ENCODE results near the gene MAN2B2. TPM values are rescaled to one million over a fixed set of nuclear protein-coding genes. Genes with fewer than 3 reads are reported as not detected.

The MAN2B2 gene
- 7.4 to 13.2 TPM (median 8.0 TPM) in 3 replicates for polyA plus RNA-seq
- polyA plus RNA-seq (2011; ENCODE audit: low read depth), result 7.1 TPM
- polyA plus RNA-seq (2011; cell fraction: cytosol; rRNA removed), result 4.8 and 6.4 TPM in 2 replicates
- polyA plus RNA-seq (2011; cell fraction: nucleus; rRNA removed), result 29.7 and 29.9 TPM in 2 replicates
- 8.4 and 14.1 TPM in 2 replicates for polyA plus RNA-seq (2012; ENCODE audit: low replicate concordance)
- polyA minus RNA-seq, result 13.0 to 33.8 TPM (median 13.2 TPM) in 3 replicates
- 26.3 TPM for polyA minus RNA-seq (2011; cell fraction: cytosol; rRNA and poly(A)+ RNA removed)
- polyA minus RNA-seq (2011; cell fraction: nucleus; rRNA and poly(A)+ RNA removed), result 42.7 and 50.0 TPM in 2 replicates

- Histone ChIP-seq H3K36me3 (ENCODE audit: control insufficient read depth in 2 of 2, extremely low read depth in 1 of 2, insufficient read depth in 2 of 2, low read length in 2 of 2) (peaks cover 0 to 12% of the 10 kb centered on the region in 2 experiments), H3K4me2 (ENCODE audit: control insufficient read depth, extremely low read depth, insufficient read depth, low read depth, low read length) (peak within 1 kb of the TSS; percentile 93), H3K4me3 (ENCODE audit: control insufficient read depth in 2 of 3, extremely low read depth in 1 of 3, insufficient read depth in 2 of 3, low read depth in 1 of 3, low read length in 3 of 3) (peak within 1 kb of the TSS; percentile 81 to 94 (median 86)), H3K4me1 (ENCODE audit: control insufficient read depth, extremely low read depth, insufficient read depth, low read length) (peaks cover 9% of the 10 kb centered on the region), H3K79me2 (ENCODE audit: control insufficient read depth, insufficient read depth, low read length) (no peaks in the 10 kb centered on the region), H4K20me1 (ENCODE audit: control insufficient read depth, extremely low read depth, insufficient read depth, low read length) (no peaks in the 10 kb centered on the region), H3K27ac (ENCODE audit: control insufficient read depth, insufficient read depth, low read length) (peak within 1 kb of the TSS; percentile 31), H3K9me3 (ENCODE audit: control insufficient read depth, low read depth, low read length) (no peaks in the 10 kb centered on the region), H3K9me1 (ENCODE audit: control insufficient read depth, extremely low read depth, insufficient read depth, low read length) (no peaks in the 10 kb centered on the region), H3K27me3 (ENCODE audit: control insufficient read depth, extremely low read depth, insufficient read depth, low read length) (no peaks in the 10 kb centered on the region), H2AFZ (ENCODE audit: control insufficient read depth, low read length) (peak within 1 kb of the TSS; percentile 96), H3K9ac (ENCODE audit: control insufficient read depth, extremely low read depth, insufficient read depth, low read length) (peak within 1 kb of the TSS; percentile 75)
- TF ChIP-seq EZH2 (IDR thresholded peaks at IDR 0.05; ENCODE audit: low read length), result no peak
- no peak for TF ChIP-seq CTCF (optimal IDR thresholded peaks at IDR 0.05 in 1 of 3, IDR thresholded peaks at IDR 0.05 in 1 of 3, conservative IDR thresholded peaks at IDR 0.05 in 1 of 3; ENCODE audit: extremely low read depth in 1 of 3, insufficient read depth in 2 of 3, low read length in 3 of 3)
- dilution Hi-C loops (cut with MboI; ENCODE audit: extremely low pct_ligation_motif_present, low sequenced_read_pairs), result no loop called here
- FAIRE-seq (no peak), DNase-seq (ENCODE audit: low read depth, low spot score) (no peak)
Measured at GRCh38 chr4:6574747-6575502, at the start of gene MAN2B2. TSS of gene MAN2B2 (plus strand) at chr4:6575189. CDS start at chr4:6575211, 22 bp downstream.

- Histone ChIP-seq H3K9me1 (ENCODE audit: control insufficient read depth, extremely low read depth, insufficient read depth, low read length) (no peaks in the 10 kb centered on the region), H3K27ac (ENCODE audit: control insufficient read depth, insufficient read depth, low read length) (no peak overlapping the region), H2AFZ (ENCODE audit: control insufficient read depth, low read length) (no peak overlapping the region), H3K9ac (ENCODE audit: control insufficient read depth, extremely low read depth, insufficient read depth, low read length) (no peak overlapping the region), H3K4me2 (ENCODE audit: control insufficient read depth, extremely low read depth, insufficient read depth, low read depth, low read length) (no peak overlapping the region), H3K36me3 (ENCODE audit: control insufficient read depth in 2 of 2, extremely low read depth in 1 of 2, insufficient read depth in 2 of 2, low read length in 2 of 2) (no peaks in the 10 kb centered on the region), H3K27me3 (ENCODE audit: control insufficient read depth, extremely low read depth, insufficient read depth, low read length) (no peaks in the 10 kb centered on the region), H3K9me3 (ENCODE audit: control insufficient read depth, low read depth, low read length) (no peaks in the 10 kb centered on the region), H3K4me1 (ENCODE audit: control insufficient read depth, extremely low read depth, insufficient read depth, low read length) (no peaks in the 10 kb centered on the region), H3K79me2 (ENCODE audit: control insufficient read depth, insufficient read depth, low read length) (no peaks in the 10 kb centered on the region), H3K4me3 (ENCODE audit: control insufficient read depth in 2 of 3, extremely low read depth in 1 of 3, insufficient read depth in 2 of 3, low read depth in 1 of 3, low read length in 3 of 3) (no peak overlapping the region), H4K20me1 (ENCODE audit: control insufficient read depth, extremely low read depth, insufficient read depth, low read length) (no peaks in the 10 kb centered on the region)
- no peak for TF ChIP-seq CTCF (optimal IDR thresholded peaks at IDR 0.05 in 1 of 3, IDR thresholded peaks at IDR 0.05 in 1 of 3, conservative IDR thresholded peaks at IDR 0.05 in 1 of 3; ENCODE audit: extremely low read depth in 1 of 3, insufficient read depth in 2 of 3, low read length in 3 of 3)
- dilution Hi-C loops (cut with MboI; ENCODE audit: extremely low pct_ligation_motif_present, low sequenced_read_pairs), result no loop called here
- FAIRE-seq (no peak), DNase-seq (ENCODE audit: low read depth, low spot score) (no peak)
Measured at GRCh38 chr4:6525474-6525873, 49.5 kb upstream of the MAN2B2 start.
